Psoas muscle (tissue), 8 donors: ENCODE measurements around the gene SERPINA4. TPM values are rescaled to one million over a fixed set of nuclear protein-coding genes. Genes with fewer than 3 reads are reported as not detected.

Experiments used
- ATAC-seq, 4 donors: fragments of 200-7000 bp; cut with Tn5 transposase; one replicate each; pipeline ENCODE4 v1.9.1; 2020; ENCODE audit warnings: moderate library complexity in 3 of 4, mild to moderate bottlenecking in 2 of 4
- DNase-seq, 2 donors: peaks; one replicate each; pipeline ENCODE4 v3.0.0-alpha.2; 2020
- H3K27ac ChIP-seq: fragments of 200-600 bp; one replicate; pipeline ENCODE4 v1.8.0; 2022
- H3K27me3 ChIP-seq, 3 donors: fragments of 200-600 bp in 1 of 3; one replicate each; pipeline versions ENCODE4 v1.6.1 to v1.8.0; 2013 to 2022; ENCODE audit warnings: low read length in 2 of 3, mild to moderate bottlenecking in 2 of 3, moderate library complexity in 1 of 3; ENCODE audit not compliant: insufficient read depth in 3 of 3
- H3K36me3 ChIP-seq, 2 donors: fragments of 200-600 bp in 1 of 2; one replicate each; pipeline versions ENCODE4 v1.6.1 to v1.8.0; 2013 to 2022; ENCODE audit warnings: low read depth in 1 of 2, mild to moderate bottlenecking in 1 of 2, moderate library complexity in 1 of 2; ENCODE audit not compliant: insufficient read depth in 1 of 2
- H3K4me1 ChIP-seq: fragments of 200-600 bp; one replicate; pipeline ENCODE4 v1.8.0; 2022
- H3K4me3 ChIP-seq: fragments of 200-600 bp; one replicate; pipeline ENCODE4 v1.8.0; 2022; ENCODE audit warnings: mild to moderate bottlenecking
- H3K9me3 ChIP-seq: fragments of 200-600 bp; one replicate; pipeline ENCODE4 v1.8.0; 2022
- WGBS, 3 donors: extraction: QIAGEN DNeasy Blood & Tissue Kit; methylation state at CpG; one replicate each; pipeline versions ENCODE4 v1.1.6 to v1.1.7; 2013; 5-methylcytosine and 5-hydroxymethylcytosine counted together
- intact Hi-C, 2 donors: fragments of 100-400 bp; cut with DNase I; formaldehyde crosslinking; loops; one replicate each; pipeline versions ENCODE4 v1.11.0 to v1.14.2; 2022
- polyA plus RNA-seq, 3 donors: library from polyadenylated mRNA; stranded (reverse); fragments of 200-250 nt; gene quantifications; one replicate each; pipeline ENCODE4 v1.2.3, GENCODE V29; 2013
- total RNA-seq, 4 donors: library from RNA; stranded (reverse); fragmentation: NEBNext Ultra II Directional in 2 of 4; extraction: Animal tissue kit (Norgen Biotek cat#: 25700) in 2 of 4; gene quantifications; one replicate each; pipeline versions ENCODE4 v1.2.1 to v1.2.4, GENCODE V29; 2021 to 2023
- TF ChIP-seq, protein P1 (sequence below): fragments of 200-600 bp; IDR thresholded peaks from one replicate; pipeline ENCODE4 v1.8.0; 2022; ENCODE audit warnings: antibody characterized with exemption
- donor health status: healthy with polysubstance abuse.
- donor health status: DM: no; HTN: no; CAD: no; lungs with moderate emphysema.
- donor health status: Bipolar disorder and iron deficiency.
- donor health status: healthy.
- donor health status: DM: yes; HTN: yes; CAD: no.
- donor health status: DM: no; HTN: no; CAD: no.
- donor health status: DM: no; HTN: no; CAD: no.
- donor health status: DM: yes; HTN: yes; CAD: no.

The SERPINA4 gene
- total and polyA plus RNA-seq, 7 donors, result not detected

DNA sequence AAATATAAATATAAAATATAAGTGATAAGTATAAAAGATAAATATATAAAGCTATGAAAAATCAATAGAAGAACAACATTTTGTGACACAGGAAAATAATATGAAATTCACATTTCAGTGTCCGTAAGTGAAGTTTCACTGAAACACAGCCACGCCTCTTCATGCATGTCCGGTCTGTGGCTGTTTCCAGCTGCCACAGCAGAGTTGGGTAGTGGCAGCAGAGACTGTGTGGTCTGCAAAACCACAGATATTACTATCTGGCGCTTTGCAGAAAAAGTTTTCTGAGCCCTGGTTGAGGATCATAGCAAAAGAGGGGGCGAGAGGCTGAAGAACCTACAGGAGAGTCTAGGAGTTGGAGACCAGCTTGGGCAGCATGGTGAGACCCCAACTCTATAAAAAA is 780 bp downstream of the SERPINA4 start:
- TF ChIP-seq, protein P1, sequence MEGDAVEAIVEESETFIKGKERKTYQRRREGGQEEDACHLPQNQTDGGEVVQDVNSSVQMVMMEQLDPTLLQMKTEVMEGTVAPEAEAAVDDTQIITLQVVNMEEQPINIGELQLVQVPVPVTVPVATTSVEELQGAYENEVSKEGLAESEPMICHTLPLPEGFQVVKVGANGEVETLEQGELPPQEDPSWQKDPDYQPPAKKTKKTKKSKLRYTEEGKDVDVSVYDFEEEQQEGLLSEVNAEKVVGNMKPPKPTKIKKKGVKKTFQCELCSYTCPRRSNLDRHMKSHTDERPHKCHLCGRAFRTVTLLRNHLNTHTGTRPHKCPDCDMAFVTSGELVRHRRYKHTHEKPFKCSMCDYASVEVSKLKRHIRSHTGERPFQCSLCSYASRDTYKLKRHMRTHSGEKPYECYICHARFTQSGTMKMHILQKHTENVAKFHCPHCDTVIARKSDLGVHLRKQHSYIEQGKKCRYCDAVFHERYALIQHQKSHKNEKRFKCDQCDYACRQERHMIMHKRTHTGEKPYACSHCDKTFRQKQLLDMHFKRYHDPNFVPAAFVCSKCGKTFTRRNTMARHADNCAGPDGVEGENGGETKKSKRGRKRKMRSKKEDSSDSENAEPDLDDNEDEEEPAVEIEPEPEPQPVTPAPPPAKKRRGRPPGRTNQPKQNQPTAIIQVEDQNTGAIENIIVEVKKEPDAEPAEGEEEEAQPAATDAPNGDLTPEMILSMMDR, result no peak
- Histone ChIP-seq H3K4me3 (no peak overlapping the region), H3K9me3 (no peaks in the 10 kb centered on the region), H3K27me3 (peaks cover 0 to 5% (median 0%) of the 10 kb centered on the region in 3 donors), H3K4me1 (no peaks in the 10 kb centered on the region), H3K27ac (no peak overlapping the region), H3K36me3 (no peaks in the 10 kb centered on the region)
- intact Hi-C loops, result no loop called here
- ATAC-seq, result no peak
- DNase-seq, result no peak
- WGBS, 3 donors, result 86 to 90% (median 88%) methylated on average over 5 of the region's 5 CpGs

DNA sequence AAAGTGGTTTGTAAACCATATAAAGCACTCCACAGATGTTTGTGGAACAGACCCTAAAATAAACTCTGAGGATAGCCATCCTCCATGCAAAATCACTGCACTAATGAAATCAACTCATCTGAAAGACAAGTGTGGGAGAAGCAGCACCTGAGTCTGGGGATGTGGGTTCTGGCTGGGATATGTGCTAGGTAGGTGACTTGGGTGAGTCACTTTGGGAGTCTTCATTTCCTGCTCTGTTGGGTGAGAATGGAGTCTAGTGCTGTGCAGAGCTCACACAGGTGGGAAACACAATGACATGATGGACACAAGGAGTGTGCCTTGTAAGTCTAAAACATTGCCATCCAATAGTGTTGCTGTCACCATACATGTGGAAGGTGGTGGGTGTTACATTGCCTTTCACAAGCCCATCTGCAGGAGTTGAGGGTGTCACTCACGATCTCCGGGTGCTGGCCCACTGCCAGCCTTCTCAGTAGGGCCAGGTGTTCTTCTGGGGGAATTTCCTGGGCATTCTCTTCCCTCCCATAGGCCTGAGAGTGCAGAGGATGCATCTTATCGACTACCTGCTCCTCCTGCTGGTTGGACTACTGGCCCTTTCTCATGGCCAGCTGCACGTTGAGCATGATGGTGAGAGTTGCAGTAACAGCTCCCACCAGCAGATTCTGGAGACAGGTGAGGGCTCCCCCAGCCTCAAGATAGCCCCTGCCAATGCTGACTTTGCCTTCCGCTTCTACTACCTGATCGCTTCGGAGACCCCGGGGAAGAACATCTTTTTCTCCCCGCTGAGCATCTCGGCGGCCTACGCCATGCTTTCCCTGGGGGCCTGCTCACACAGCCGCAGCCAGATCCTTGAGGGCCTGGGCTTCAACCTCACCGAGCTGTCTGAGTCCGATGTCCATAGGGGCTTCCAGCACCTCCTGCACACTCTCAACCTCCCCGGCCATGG is 2.0 kb downstream of the SERPINA4 start:
- no peak for ATAC-seq
- no peak for DNase-seq
- Histone ChIP-seq H3K4me1 (no peaks in the 10 kb centered on the region), H3K36me3 (no peaks in the 10 kb centered on the region), H3K27ac (no peak overlapping the region), H3K4me3 (no peak overlapping the region), H3K9me3 (no peaks in the 10 kb centered on the region), H3K27me3 (peaks cover 0 to 5% (median 0%) of the 10 kb centered on the region in 3 donors)
- intact Hi-C loops, result no loop called here
- WGBS, 3 donors, result 85 to 87% (median 85%) methylated on average over 16 of the region's 16 CpGs
- TF ChIP-seq, protein P1, result no peak

DNA sequence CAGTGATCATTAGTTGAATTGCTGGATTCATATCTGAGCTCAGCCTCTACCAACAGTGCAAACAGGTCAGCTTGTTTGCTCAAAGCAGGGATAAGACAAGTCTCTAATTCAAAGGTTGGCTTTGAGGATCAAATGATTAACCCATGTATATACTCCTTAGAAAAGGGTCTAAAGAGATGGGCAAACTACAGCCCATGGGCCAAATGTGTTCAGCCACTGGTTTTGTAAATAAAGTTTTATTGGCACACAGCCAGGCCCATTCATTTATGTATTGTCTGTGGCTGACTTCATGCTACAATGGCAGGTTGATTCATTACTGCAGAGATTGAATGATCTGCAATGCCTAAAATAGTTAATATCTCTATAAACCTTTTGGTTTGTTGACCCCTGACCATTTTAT is 3.1 kb downstream of the SERPINA4 start:
- TF ChIP-seq, protein P1, result no peak
- intact Hi-C loops, result no loop called here
- H3K36me3 ChIP-seq, result no peaks in the 10 kb centered on the region
- ATAC-seq (no peak), DNase-seq (no peak)
- H3K27me3 ChIP-seq, result peaks cover 0 to 5% (median 0%) of the 10 kb centered on the region in 3 donors
- no peak overlapping the region for H3K4me3 ChIP-seq
- H3K4me1 ChIP-seq, result no peaks in the 10 kb centered on the region
- H3K9me3 ChIP-seq, result no peaks in the 10 kb centered on the region
- no peak overlapping the region for H3K27ac ChIP-seq

DNA sequence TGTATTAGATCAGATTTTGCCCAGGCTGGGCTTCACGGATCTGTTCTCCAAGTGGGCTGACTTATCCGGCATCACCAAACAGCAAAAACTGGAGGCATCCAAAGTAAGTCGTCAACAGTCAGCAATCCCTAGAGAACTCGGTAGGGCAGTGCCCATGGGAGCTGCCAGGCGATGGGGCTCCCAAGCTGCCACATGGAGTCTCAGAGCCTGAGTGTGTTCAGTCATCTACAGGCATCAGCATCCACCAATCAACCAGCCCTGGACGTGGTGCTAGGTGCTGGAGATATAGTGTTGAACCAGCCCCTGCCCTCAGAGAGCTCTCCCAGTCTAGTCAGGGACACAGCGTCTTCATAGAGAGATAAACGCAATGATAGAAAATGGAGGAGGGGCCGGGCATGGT is 6.9 kb downstream of the SERPINA4 start:
- TF ChIP-seq, protein P1, result no peak
- intact Hi-C loops, result no loop called here
- Histone ChIP-seq H3K27ac (no peak overlapping the region), H3K4me1 (no peaks in the 10 kb centered on the region), H3K9me3 (no peaks in the 10 kb centered on the region), H3K4me3 (no peak overlapping the region), H3K27me3 (peaks cover 0 to 5% (median 0%) of the 10 kb centered on the region in 3 donors), H3K36me3 (no peaks in the 10 kb centered on the region)
- 81 to 87% (median 84%) methylated on average over 9 of the region's 9 CpGs for WGBS, 3 donors
- DNase-seq (no peak), ATAC-seq (no peak)
